HG03432 (cell line): ENCODE data around the gene TRIM72.
"Not testable (repeated sequence)": the region's sequence is repeated elsewhere in the genome, so short reads cannot be mapped to it uniquely, and the experiment has no call there.

Experiments used
- ATAC-seq: cut with Tn5 transposase; IDR thresholded peaks from one replicate; pipeline ENCODE4 v1.9.1; 2021; ENCODE audit warnings: mild to moderate bottlenecking, moderate library complexity; ENCODE audit not compliant: unreplicated experiment

Gene TRIM72

DNA sequence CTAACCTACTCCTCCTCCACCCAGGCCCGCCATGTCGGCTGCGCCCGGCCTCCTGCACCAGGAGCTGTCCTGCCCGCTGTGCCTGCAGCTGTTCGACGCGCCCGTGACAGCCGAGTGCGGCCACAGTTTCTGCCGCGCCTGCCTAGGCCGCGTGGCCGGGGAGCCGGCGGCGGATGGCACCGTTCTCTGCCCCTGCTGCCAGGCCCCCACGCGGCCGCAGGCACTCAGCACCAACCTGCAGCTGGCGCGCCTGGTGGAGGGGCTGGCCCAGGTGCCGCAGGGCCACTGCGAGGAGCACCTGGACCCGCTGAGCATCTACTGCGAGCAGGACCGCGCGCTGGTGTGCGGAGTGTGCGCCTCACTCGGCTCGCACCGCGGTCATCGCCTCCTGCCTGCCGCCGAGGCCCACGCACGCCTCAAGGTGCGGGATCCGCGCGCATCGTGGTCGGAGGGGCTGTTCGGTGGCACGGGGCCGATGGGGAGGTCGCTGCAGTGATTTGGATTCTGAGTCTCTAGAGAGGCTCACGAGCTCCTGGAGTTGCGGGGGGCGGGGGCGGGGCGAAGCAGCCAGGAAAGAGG lies 878 bp downstream of the TRIM72 start:
- ATAC-seq = no peak

GRCh38 chr16:31215287-31216162 lies 1.6 kb downstream of the TRIM72 start:
- no peak for ATAC-seq

DNA sequence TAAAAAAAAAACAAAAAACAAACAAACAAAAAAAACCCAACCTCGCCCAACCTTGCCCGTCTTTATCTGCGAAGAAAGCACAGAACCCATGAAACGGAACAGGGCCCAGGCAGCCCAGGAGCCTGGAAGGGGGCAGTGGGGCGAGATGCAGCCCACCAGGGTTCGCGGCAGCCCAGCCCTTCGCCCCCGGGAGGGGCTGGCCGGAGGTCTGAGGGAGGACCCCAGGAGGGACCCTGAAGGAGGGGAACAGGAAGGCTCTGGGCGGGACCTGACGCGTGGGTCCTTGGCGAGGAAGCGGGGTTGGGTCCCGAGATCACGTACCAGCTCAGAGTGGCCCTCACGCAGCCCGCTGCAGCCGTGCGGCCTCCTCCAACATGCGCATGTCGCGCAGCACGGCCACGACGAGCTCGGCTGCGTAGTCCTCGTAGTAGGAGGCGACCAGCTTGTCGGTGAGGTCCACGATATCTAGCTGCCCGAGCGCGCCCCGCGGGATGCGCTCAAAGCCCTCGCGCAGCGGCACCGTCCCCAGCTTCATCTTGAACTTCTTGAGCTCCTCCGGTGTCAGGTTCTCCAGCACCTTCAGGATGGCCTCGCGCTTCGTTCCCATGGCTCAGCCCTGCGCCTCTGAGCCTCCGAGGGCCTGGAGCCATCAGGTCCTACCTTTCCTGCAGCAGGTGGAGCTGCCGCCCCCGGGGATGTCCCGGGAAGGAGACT lies 2.7 kb downstream of the TRIM72 start, which contains the start of gene PYDC1:
Gene PYDC1 (minus strand): TSS at position 714 of the 714 bp plus-strand sequence. CDS start 107 bp downstream, at position 607.
- no peak for ATAC-seq

GRCh38 chr16:31217136-31217530 lies 3.2 kb downstream of the TRIM72 start:
- no peak for ATAC-seq

DNA sequence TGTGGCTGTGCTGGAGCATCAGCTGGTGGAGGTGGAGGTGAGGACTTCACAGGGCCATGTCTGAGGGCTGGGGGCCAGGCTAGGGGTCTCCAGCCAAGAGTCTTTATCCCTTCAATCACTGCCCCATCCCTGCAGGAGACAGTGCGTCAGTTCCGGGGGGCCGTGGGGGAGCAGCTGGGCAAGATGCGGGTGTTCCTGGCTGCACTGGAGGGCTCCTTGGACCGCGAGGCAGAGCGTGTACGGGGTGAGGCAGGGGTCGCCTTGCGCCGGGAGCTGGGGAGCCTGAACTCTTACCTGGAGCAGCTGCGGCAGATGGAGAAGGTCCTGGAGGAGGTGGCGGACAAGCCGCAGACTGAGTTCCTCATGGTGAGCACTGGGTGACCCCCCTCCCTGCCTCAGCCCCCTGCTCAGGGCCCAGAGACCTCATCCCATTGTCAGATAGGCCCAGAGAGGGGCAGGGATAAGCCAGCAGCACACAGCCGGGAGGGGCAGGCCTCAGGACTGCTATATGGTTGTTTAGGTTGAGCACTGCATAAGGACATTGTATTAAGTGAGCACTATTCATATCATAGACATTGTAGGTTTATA lies 5.3 kb downstream of the TRIM72 start:
- ATAC-seq = no peak

GRCh38 chr16:31221357-31222160 lies 7.6 kb downstream of the TRIM72 start:
- no peak for ATAC-seq

GRCh38 chr16:31223044-31223443 lies 9.1 kb downstream of the TRIM72 start:
- ATAC-seq = no peak

DNA sequence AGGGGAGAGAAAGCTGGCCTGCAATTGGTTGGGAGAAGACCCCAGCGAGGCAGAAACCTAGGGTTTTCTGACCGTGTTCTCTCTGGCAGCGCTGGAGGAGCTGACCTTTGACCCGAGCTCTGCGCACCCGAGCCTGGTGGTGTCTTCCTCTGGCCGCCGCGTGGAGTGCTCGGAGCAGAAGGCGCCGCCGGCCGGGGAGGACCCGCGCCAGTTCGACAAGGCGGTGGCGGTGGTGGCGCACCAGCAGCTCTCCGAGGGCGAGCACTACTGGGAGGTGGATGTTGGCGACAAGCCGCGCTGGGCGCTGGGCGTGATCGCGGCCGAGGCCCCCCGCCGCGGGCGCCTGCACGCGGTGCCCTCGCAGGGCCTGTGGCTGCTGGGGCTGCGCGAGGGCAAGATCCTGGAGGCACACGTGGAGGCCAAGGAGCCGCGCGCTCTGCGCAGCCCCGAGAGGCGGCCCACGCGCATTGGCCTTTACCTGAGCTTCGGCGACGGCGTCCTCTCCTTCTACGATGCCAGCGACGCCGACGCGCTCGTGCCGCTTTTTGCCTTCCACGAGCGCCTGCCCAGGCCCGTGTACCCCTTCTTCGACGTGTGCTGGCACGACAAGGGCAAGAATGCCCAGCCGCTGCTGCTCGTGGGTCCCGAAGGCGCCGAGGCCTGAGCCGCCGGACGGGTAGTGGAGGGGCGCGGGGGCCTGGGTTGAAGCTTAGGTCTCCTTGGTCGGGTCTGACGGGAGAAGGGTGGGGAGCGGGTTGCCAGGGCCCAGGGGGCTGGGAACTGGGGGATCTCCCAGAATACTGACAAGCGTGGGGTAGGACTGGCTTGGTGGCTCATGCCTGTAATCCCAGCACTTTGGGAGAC lies 10.4 kb downstream of the TRIM72 start:
- no peak for ATAC-seq

DNA sequence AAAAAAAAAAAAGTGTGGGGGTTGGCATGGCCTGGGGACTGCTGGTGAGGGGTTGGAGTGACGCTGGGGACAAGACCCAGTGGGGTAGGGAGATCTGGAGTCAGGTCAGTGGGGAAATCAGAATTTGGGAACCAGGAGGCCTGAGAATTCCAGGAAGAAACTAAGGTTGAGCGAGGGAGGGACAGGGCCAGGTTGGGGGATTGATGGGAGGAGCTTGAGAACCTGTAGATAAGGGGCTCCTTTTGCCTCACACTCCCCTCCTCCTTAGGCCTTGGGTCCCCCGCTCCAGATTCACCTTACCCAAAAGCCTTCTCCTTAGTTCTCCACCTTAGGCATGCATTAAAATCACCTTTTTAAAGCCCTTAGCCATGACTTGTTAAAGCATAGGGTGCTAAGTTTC lies 11.3 kb downstream of the TRIM72 start:
- no peak for ATAC-seq

DNA sequence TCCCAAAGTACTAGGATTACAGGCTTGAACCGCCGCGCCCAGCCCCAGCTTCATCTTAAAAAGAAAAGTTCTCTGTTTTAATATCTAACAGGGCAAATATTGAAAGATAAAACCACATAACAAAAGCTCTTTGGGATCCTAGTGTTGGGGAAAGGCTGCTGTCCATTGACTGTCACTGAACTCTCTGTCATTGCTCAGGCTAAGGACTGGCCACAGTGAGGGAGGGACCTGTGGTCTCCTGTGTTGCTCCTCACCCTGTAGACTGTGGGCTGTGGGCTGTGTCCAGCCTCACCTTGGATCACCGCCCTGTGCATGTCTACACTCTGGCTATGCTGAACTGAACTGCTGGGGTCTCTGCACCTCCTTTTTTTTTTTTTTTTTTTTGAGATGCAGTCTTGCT lies 14.3 kb downstream of the TRIM72 start:
- ATAC-seq = no peak

- no peak for ATAC-seq
Measured at GRCh38 chr16:31229501-31229900, 15.6 kb downstream of the TRIM72 start.

DNA sequence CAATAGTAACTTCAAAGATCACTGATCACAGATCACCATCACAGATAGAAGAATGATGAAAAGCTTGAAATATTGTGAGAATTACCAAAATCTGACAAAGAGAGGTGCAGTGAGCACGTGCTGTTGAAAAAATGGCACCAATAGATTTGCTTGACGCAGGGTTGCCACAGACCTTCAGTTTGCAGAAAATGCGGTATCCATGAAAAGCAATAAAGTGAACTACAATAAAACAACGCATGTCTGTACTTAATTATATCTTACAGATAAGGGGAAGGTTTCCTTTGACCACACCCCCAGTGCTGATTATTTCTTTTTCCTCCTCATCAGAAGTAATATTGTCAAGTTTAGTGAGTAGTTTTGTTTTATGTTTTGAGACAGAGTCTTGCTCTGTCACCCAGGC lies 24.1 kb downstream of the TRIM72 start:
- no peak for ATAC-seq

DNA sequence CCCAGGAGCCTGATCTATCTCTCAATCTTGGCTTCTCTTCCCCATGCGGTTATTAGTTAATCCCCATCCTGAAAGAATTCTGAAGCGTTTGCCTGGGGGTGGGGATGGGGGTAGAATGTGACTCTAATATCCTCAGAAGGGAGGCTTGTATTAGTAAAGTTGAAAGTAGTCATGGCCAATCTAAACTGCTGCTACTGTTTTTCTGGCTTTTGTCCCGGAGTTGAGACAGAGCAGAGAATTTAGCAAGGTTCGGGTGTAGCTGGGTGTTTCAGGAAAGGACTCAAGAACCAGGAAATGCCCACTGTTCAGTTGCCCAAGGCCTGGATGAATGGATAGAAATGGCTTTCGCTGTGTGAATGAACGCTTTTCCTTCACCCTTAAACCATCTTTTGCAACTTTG lies 28.3 kb downstream of the TRIM72 start:
- ATAC-seq = no peak

- no peak for ATAC-seq
Measured at GRCh38 chr16:31243734-31244670, 30.1 kb downstream of the TRIM72 start.

- ATAC-seq = not testable (repeated sequence)
Measured at GRCh38 chr16:31245598-31245997, 31.7 kb downstream of the TRIM72 start.

- no peak for ATAC-seq
Measured at GRCh38 chr16:31246296-31246695, 32.4 kb downstream of the TRIM72 start.

- no peak for ATAC-seq
Measured at GRCh38 chr16:31248344-31248743, 34.4 kb downstream of the TRIM72 start.

- ATAC-seq = no peak
Measured at GRCh38 chr16:31250782-31251384, 37.0 kb downstream of the TRIM72 start.
